K562 (cell line): ENCODE data around the gene GGNBP2. TPM values are rescaled to one million over a fixed set of nuclear protein-coding genes. Genes with fewer than 3 reads are reported as not detected.

Experiments
- ATAC-seq: fragments of 200-7000 bp; cut with Tn5 transposase; 3 replicates; pipeline ENCODE4 v1.9.1; 2020; ENCODE audit warnings: moderate library complexity
- BruUV-seq: library from RNA; stranded (reverse); fragments of 400-500 nt; replicated peaks from 2 replicates; lab custom pipeline; 2021; lab: Mats Ljungman, UMichigan
- CTCF ChIA-PET: fragments of 300-600 bp; formaldehyde crosslinking; extraction: SDS; loops from one replicate; lab custom pipeline; 2021; ENCODE audit warnings: low intra/inter-chr PET ratio; lab: Yijun Ruan, JAX
- POLR2A ChIA-PET: fragments of 300-600, 350-650 bp; sonication (Branson Sonifier 250); formaldehyde crosslinking; extraction: SDS; loops from one replicate; lab custom pipeline; 2021; ENCODE audit warnings: antibody characterized with exemption, inconsistent platforms; lab: Yijun Ruan, JAX
- DNase-seq, 4 experiments: peaks; one replicate each; pipeline versions ENCODE4 v3.0.0 to v3.0.0-alpha.2; 2011 to 2018; ENCODE audit warnings: low spot score in 3 of 4, mixed read lengths in 3 of 4; ENCODE audit errors: extremely low read depth in 1 of 4
- FAIRE-seq: peaks from 2 replicates; lab custom pipeline; 2011; peaks lifted over from hg19 to GRCh38; lab: Jason Lieb, UNC
- H2AFZ ChIP-seq: 2 replicates; pipeline ENCODE4 v1.6.0; 2011; ENCODE audit warnings: low read depth, low read length, control low read depth, inconsistent platforms
- H3K27ac ChIP-seq: fragments of 200-600 bp; 3 replicates; pipeline ENCODE4 v1.8.0; 2011; ENCODE audit warnings: low read depth, mild to moderate bottlenecking, control low read depth, inconsistent platforms, low read length, moderate library complexity, mixed read lengths; ENCODE audit errors: extremely low read depth
- H3K27me3 ChIP-seq, 2 experiments: fragments of 300-600 bp in 1 of 2; 2 replicates in 1 of 2; 3 replicates in 1 of 2; pipeline versions ENCODE4 v1.6.0 to v1.8.0; 2011; ENCODE audit warnings: inconsistent platforms in 2 of 2, low read length in 2 of 2, mild to moderate bottlenecking in 1 of 2, mixed read lengths in 1 of 2, moderate library complexity in 1 of 2; ENCODE audit not compliant: control insufficient read depth in 2 of 2, insufficient read depth in 2 of 2
- H3K36me3 ChIP-seq: fragments of 300-600 bp; 3 replicates; pipeline ENCODE4 v1.8.0; 2011; ENCODE audit warnings: mild to moderate bottlenecking, low read length, inconsistent platforms; ENCODE audit not compliant: control insufficient read depth, insufficient read depth
- H3K4me1 ChIP-seq, 2 experiments: fragments of 200-600 bp in 1 of 2; replicated peaks in 1 of 2; 2 replicates in 1 of 2; 3 replicates in 1 of 2; pipeline versions ENCODE4 v1.5.1 to v1.8.0; 2011; ENCODE audit warnings: inconsistent platforms in 2 of 2, low read length in 2 of 2, mild to moderate bottlenecking in 1 of 2, mixed read lengths in 1 of 2, moderate library complexity in 1 of 2; ENCODE audit not compliant: control insufficient read depth in 2 of 2, insufficient read depth in 2 of 2
- H3K4me2 ChIP-seq: 2 replicates; pipeline ENCODE4 v1.6.1; 2011; ENCODE audit warnings: low read length, control low read depth, inconsistent platforms, mixed read lengths; ENCODE audit not compliant: insufficient read depth
- H3K4me3 ChIP-seq: fragments of 200-600 bp; sonication (generic), shearing (Covaris generic); 2 replicates; pipeline ENCODE4 v1.5.1; 2016; ENCODE audit warnings: control low read depth, inconsistent platforms
- H3K79me2 ChIP-seq: fragments of 200-600 bp; 3 replicates; pipeline ENCODE4 v1.8.0; 2011; ENCODE audit warnings: low read length, inconsistent platforms; ENCODE audit not compliant: control insufficient read depth, insufficient read depth
- H3K9ac ChIP-seq, 2 experiments: 2 replicates each; pipeline versions ENCODE4 v1.6.0 to v1.6.1; 2011; ENCODE audit warnings: low read depth in 2 of 2, low read length in 2 of 2, control low read depth in 1 of 2, inconsistent platforms in 1 of 2, mild to moderate bottlenecking in 1 of 2, mixed read lengths in 1 of 2; ENCODE audit not compliant: insufficient read depth in 1 of 2
- H3K9me1 ChIP-seq: one replicate; pipeline ENCODE4 v1.6.0; 2011; ENCODE audit warnings: inconsistent platforms, mild to moderate bottlenecking, low read length, moderate library complexity; ENCODE audit not compliant: control insufficient read depth, insufficient read depth
- H3K9me3 ChIP-seq: replicated peaks from 2 replicates; pipeline ENCODE4 v1.5.1; 2011; ENCODE audit warnings: low read depth, low read length, inconsistent platforms; ENCODE audit not compliant: control insufficient read depth, insufficient read depth
- H4K20me1 ChIP-seq: replicated peaks from 2 replicates; pipeline ENCODE4 v1.6.1; 2011; ENCODE audit warnings: low read length, inconsistent platforms, mixed read lengths; ENCODE audit not compliant: control insufficient read depth, insufficient read depth
- RBFOX2 ChIP-seq: fragments of 200-400 bp; formaldehyde crosslinking; IDR thresholded peaks from 2 replicates; pipeline ENCODE4 v1.6.1; 2017; ENCODE audit warnings: low read depth, mild to moderate bottlenecking, low read length, moderate library complexity
- ZNF717 ChIP-seq: fragments of 250-450 bp; sonication (Bioruptor Pico); IDR thresholded peaks from 2 replicates; pipeline ENCODE4 v1.5.0; 2021
- WGBS: fragments of 100-300 bp; shearing (Covaris generic); methylation state at CpG from one replicate; pipeline ENCODE4 v1.1.6; 2016; ENCODE audit warnings: low coverage, mixed read lengths; ENCODE audit not compliant: insufficient coverage; ENCODE audit errors: missing lambda C conversion rate; 5-methylcytosine and 5-hydroxymethylcytosine counted together
- in situ Hi-C: fragments of 300-500 bp; cut with MboI; formaldehyde crosslinking; loops from 4 replicates; pipeline ENCODE4 v1.15.0; 2018; ENCODE audit warnings: inconsistent platforms, mixed read lengths
- intact Hi-C: fragments of 100-400 bp; cut with micrococcal nuclease; formaldehyde crosslinking; loops from 2 replicates; pipeline ENCODE4 v1.14.2; 2022
- polyA plus RNA-seq, 8 experiments: library from polyadenylated mRNA; depleted of rRNA in 4 of 8; stranded (reverse) in 5 of 8; unstranded in 3 of 8; fragments of >200 nt; fragmentation: Nextera tagmentation in 2 of 8; fragmentation: Illumina TruSeq in 1 of 8; extraction: Ambion mirVana in 2 of 8; extraction: Trizol in 1 of 8; gene quantifications; 2 replicates each; pipeline versions ENCODE4 v1.2.1 to v1.2.3, GENCODE V29; 2011 to 2014; ENCODE audit warnings: inconsistent platforms in 1 of 8, missing spikeins in 1 of 8
- total RNA-seq, 7 experiments: library from RNA; depleted of rRNA in 6 of 7; stranded (reverse); fragments of >200 nt in 6 of 7; fragmentation: Illumina TruSeq in 2 of 7; extraction: Trizol in 2 of 7; gene quantifications; 2 replicates each; pipeline versions ENCODE4 v1.2.1 to v1.2.3, GENCODE V29; 2011 to 2021; ENCODE audit warnings: low replicate concordance in 1 of 7
- TF ChIP-seq, protein P1 (sequence below): fragments of 450-650 bp; IDR thresholded peaks from 2 replicates; pipeline ENCODE4 v1.7.0; 2016; ENCODE audit warnings: borderline replicate concordance

The GGNBP2 gene
- total and polyA plus RNA-seq, 9 of the 15 experiments (the other 6 are each of a cell fraction or from before 2014, with no cell fraction given): 35.7 to 96.6 (median 64.1) TPM

DNA sequence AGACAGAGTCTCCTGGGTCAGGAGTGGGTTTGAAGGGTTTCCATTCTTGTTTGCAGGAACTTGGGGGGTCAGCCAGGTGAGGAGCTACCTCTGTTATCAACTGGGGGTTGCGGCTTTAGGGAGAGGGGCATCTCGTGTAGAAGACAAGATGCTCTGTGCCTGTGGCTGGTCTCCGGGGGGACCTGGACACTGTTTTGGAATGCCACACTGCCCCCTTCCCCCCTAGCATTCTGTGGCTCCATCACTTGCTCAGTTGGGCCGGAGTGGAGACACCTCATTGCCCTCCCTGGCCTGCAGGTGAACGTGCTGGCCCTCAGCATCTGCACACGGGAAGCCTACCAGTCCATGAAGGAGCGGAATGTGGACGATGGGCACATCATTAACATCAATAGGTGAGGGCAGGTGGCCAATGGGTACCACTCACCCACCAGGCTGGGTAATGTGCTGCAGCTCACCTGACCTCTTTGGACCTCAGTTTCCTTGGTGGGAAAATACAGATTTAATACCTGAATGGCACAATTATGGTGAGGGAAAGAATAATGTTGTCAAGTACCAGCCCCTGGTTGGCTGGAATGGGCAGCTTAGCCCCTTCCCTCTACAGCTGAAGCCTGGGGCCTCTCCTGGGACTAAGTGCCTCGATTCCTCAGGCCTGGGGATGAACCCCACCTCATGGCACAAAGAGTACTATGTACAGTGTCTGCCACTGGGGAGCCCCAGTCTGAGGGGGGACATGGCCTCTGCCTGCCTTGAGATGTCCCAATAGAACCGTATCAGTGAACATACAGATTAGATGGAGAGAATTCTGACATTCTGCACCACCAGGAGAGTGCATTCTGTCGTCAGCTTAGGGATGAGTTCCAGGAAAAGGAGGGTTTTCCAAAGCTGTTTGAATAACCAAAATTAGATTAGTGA is 53.4 kb downstream of the GGNBP2 start:
- H3K4me3 ChIP-seq: no peak overlapping the region
- H4K20me1 ChIP-seq: no peaks in the 10 kb centered on the region; the same call in 1 of the 2 replicates
- in situ Hi-C loops (no loop called here), intact Hi-C loops (no loop called here)
- no peak for FAIRE-seq
- H3K79me2 ChIP-seq: peaks cover 85% of the 10 kb centered on the region
- no peak overlapping the region for H3K9ac ChIP-seq
- H2AFZ ChIP-seq: no peak overlapping the region
- ChIA-PET POLR2A (interaction anchor here (0.7 kb wide), 3 partner anchors 17 to 635 kb away, joined by 3 read pairs; no protein-coding TSS in a partner anchor), CTCF (no interaction called here)
- no peak for DNase-seq
- no peak for ATAC-seq
- no peaks in the 10 kb centered on the region for H3K9me3 ChIP-seq
- no peaks in the 10 kb centered on the region for H3K9me1 ChIP-seq
- H3K27me3 ChIP-seq: no peaks in the 10 kb centered on the region
- H3K4me1 ChIP-seq: peaks cover 73 to 83% of the 10 kb centered on the region in 2 experiments
- 82% methylated on average over 10 of the region's 11 CpGs for WGBS
- no TSS peak for BruUV-seq
- H3K4me2 ChIP-seq: no peak overlapping the region
- no peak overlapping the region for H3K27ac ChIP-seq
- peaks cover 66% of the 10 kb centered on the region for H3K36me3 ChIP-seq
- TF ChIP-seq RBFOX2 (peak; percentile 19), ZNF717 (CRISPR knock-in tag) (no peak)
- TF ChIP-seq, protein P1, sequence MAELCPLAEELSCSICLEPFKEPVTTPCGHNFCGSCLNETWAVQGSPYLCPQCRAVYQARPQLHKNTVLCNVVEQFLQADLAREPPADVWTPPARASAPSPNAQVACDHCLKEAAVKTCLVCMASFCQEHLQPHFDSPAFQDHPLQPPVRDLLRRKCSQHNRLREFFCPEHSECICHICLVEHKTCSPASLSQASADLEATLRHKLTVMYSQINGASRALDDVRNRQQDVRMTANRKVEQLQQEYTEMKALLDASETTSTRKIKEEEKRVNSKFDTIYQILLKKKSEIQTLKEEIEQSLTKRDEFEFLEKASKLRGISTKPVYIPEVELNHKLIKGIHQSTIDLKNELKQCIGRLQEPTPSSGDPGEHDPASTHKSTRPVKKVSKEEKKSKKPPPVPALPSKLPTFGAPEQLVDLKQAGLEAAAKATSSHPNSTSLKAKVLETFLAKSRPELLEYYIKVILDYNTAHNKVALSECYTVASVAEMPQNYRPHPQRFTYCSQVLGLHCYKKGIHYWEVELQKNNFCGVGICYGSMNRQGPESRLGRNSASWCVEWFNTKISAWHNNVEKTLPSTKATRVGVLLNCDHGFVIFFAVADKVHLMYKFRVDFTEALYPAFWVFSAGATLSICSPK: no peak
